HEK293 (cell line): ENCODE measurements around the gene METTL5.

Experiments used
- CTCF ChIA-PET: fragments of 350-600 bp; formaldehyde crosslinking; extraction: SDS; loops from one replicate; lab custom pipeline; 2021; ENCODE audit warnings: antibody characterized with exemption; lab: Yijun Ruan, JAX
- POLR2A ChIA-PET: fragments of 300-600 bp; formaldehyde crosslinking; extraction: SDS; loops from one replicate; lab custom pipeline; 2020; ENCODE audit warnings: antibody characterized with exemption, inconsistent platforms; lab: Yijun Ruan, JAX
- H3K27ac ChIP-seq: fragments of 200-500 bp; sonication (Bioruptor generic); 2 replicates; pipeline ENCODE4 v1.5.1; 2014; ENCODE audit warnings: low read depth, low read length, control low read depth, inconsistent platforms; ENCODE audit errors: extremely low read depth
- H3K36me3 ChIP-seq, 2 experiments: fragments of 200-500 bp in 1 of 2; sonication (Bioruptor generic) in 1 of 2; 1 replicate in 1 of 2; 2 replicates in 1 of 2; pipeline ENCODE4 v1.5.1; 2014 to 2017; ENCODE audit warnings: inconsistent platforms in 2 of 2, low read length in 2 of 2; ENCODE audit not compliant: control insufficient read depth in 2 of 2, insufficient read depth in 1 of 2
- H3K4me1 ChIP-seq: fragments of 200-500 bp; sonication (Bioruptor generic); 2 replicates; pipeline ENCODE4 v1.5.1; 2014; ENCODE audit warnings: mild to moderate bottlenecking, low read length, inconsistent platforms; ENCODE audit not compliant: control insufficient read depth, insufficient read depth
- H3K4me3 ChIP-seq: 2 replicates; pipeline ENCODE4 v1.5.1; 2011; ENCODE audit warnings: low read depth, mild to moderate bottlenecking, control low read depth, low read length, moderate library complexity
- H3K9me3 ChIP-seq: fragments of 200-500 bp; sonication (Bioruptor generic); 2 replicates; pipeline ENCODE4 v1.5.1; 2014; ENCODE audit warnings: low read depth, low read length, inconsistent platforms; ENCODE audit not compliant: control insufficient read depth, insufficient read depth
- EGR2 ChIP-seq: fragments of 450-650 bp; formaldehyde crosslinking; IDR thresholded peaks from 2 replicates; pipeline ENCODE4 v1.5.1; 2016; ENCODE audit warnings: low read depth, missing biosample characterization, missing genetic modification characterization
- GLI4 ChIP-seq: fragments of 450-650 bp; formaldehyde crosslinking; IDR thresholded peaks from 2 replicates; pipeline ENCODE4 v1.5.1; 2016; ENCODE audit warnings: missing biosample characterization, missing genetic modification characterization
- HOXC10 ChIP-seq: sonication (generic); formaldehyde crosslinking; IDR thresholded peaks from 2 replicates; pipeline ENCODE4 v1.8.1; 2023; ENCODE audit warnings: mild to moderate bottlenecking, missing genetic modification reagents
- KLF16 ChIP-seq: fragments of 450-650 bp; formaldehyde crosslinking; IDR thresholded peaks from 2 replicates; pipeline ENCODE4 v1.5.1; 2017; ENCODE audit warnings: missing biosample characterization, missing genetic modification characterization
- KLF8 ChIP-seq: fragments of 450-650 bp; formaldehyde crosslinking; IDR thresholded peaks from 2 replicates; pipeline ENCODE4 v1.5.1; 2016; ENCODE audit warnings: missing biosample characterization, missing genetic modification characterization
- SCRT1 ChIP-seq: fragments of 450-650 bp; formaldehyde crosslinking; IDR thresholded peaks from 2 replicates; pipeline ENCODE4 v1.5.1; 2016; ENCODE audit warnings: missing biosample characterization, missing genetic modification characterization, borderline replicate concordance
- TCF7L2 ChIP-seq: IDR thresholded peaks from 2 replicates; pipeline ENCODE4 v1.6.1; 2011; ENCODE audit warnings: low read depth, mild to moderate bottlenecking, inconsistent platforms, low read length, moderate library complexity, borderline replicate concordance
- TRIM28 ChIP-seq: IDR thresholded peaks from 2 replicates; pipeline ENCODE4 v1.6.1; 2011; ENCODE audit warnings: low read length, control low read depth, borderline replicate concordance
- ZBTB20 ChIP-seq: fragments of 450-650 bp; formaldehyde crosslinking; IDR thresholded peaks from 2 replicates; pipeline ENCODE4 v1.5.1; 2016; ENCODE audit warnings: missing biosample characterization, missing genetic modification characterization
- ZEB2 ChIP-seq: fragments of 450-650 bp; formaldehyde crosslinking; IDR thresholded peaks from 2 replicates; pipeline ENCODE4 v1.5.1; 2016; ENCODE audit warnings: missing biosample characterization, missing genetic modification characterization
- ZFHX2 ChIP-seq: fragments of 450-650 bp; formaldehyde crosslinking; conservative IDR thresholded peaks from 2 replicates; pipeline ENCODE4 v1.5.1; 2016; ENCODE audit warnings: missing biosample characterization, missing genetic modification characterization
- ZFP37 ChIP-seq: fragments of 450-650 bp; formaldehyde crosslinking; IDR thresholded peaks from 2 replicates; pipeline ENCODE4 v1.5.1; 2016; ENCODE audit warnings: missing biosample characterization, missing genetic modification characterization
- ZNF10 ChIP-seq: fragments of 450-650 bp; formaldehyde crosslinking; IDR thresholded peaks from 2 replicates; pipeline ENCODE4 v1.5.1; 2017; ENCODE audit warnings: missing biosample characterization, missing genetic modification characterization
- ZNF138 ChIP-seq: fragments of 450-650 bp; formaldehyde crosslinking; IDR thresholded peaks from 2 replicates; pipeline ENCODE4 v1.5.1; 2016; ENCODE audit warnings: missing biosample characterization, missing genetic modification characterization, borderline replicate concordance
- ZNF174 ChIP-seq: fragments of 450-650 bp; formaldehyde crosslinking; IDR thresholded peaks from 2 replicates; pipeline ENCODE4 v1.5.0; 2017; ENCODE audit warnings: missing biosample characterization, mild to moderate bottlenecking, missing genetic modification characterization
- ZNF211 ChIP-seq: fragments of 450-650 bp; formaldehyde crosslinking; IDR thresholded peaks from 2 replicates; pipeline ENCODE4 v1.5.1; 2016; ENCODE audit warnings: low read depth, missing biosample characterization, missing genetic modification characterization
- ZNF24 ChIP-seq: fragments of 450-650 bp; formaldehyde crosslinking; IDR thresholded peaks from 2 replicates; pipeline ENCODE4 v1.5.1; 2016; ENCODE audit warnings: missing biosample characterization, missing genetic modification characterization
- ZNF274 ChIP-seq, 2 experiments: fragments of 200-500 bp in 1 of 2; fragments of 450-650 bp in 1 of 2; sonication (Bioruptor generic) in 1 of 2; formaldehyde crosslinking in 1 of 2; IDR thresholded peaks; 2 replicates each; pipeline versions ENCODE4 v1.5.1 to v1.6.1; 2014 to 2016; ENCODE audit warnings: borderline replicate concordance in 1 of 2, inconsistent platforms in 1 of 2, low read length in 1 of 2, missing biosample characterization in 1 of 2, missing genetic modification characterization in 1 of 2
- ZNF335 ChIP-seq: fragments of 450-650 bp; formaldehyde crosslinking; conservative IDR thresholded peaks from 2 replicates; pipeline ENCODE4 v1.5.1; 2016; ENCODE audit warnings: missing biosample characterization, missing genetic modification characterization
- ZNF391 ChIP-seq: fragments of 450-650 bp; formaldehyde crosslinking; IDR thresholded peaks from 2 replicates; pipeline ENCODE4 v1.5.1; 2016; ENCODE audit warnings: low read depth, missing biosample characterization, missing genetic modification characterization, borderline replicate concordance
- ZNF394 ChIP-seq: fragments of 450-650 bp; formaldehyde crosslinking; IDR thresholded peaks from 2 replicates; pipeline ENCODE4 v1.5.1; 2016; ENCODE audit warnings: missing biosample characterization, missing genetic modification characterization, mild to moderate bottlenecking, moderate library complexity, borderline replicate concordance
- ZNF514 ChIP-seq: fragments of 450-650 bp; formaldehyde crosslinking; IDR thresholded peaks from 2 replicates; pipeline ENCODE4 v1.5.1; 2016; ENCODE audit warnings: missing biosample characterization, missing genetic modification characterization
- ZNF544 ChIP-seq: fragments of 450-650 bp; formaldehyde crosslinking; IDR thresholded peaks from 2 replicates; pipeline ENCODE4 v1.5.0; 2017; ENCODE audit warnings: missing biosample characterization, missing genetic modification characterization
- ZNF560 ChIP-seq: fragments of 450-650 bp; formaldehyde crosslinking; IDR thresholded peaks from 2 replicates; pipeline ENCODE4 v1.5.1; 2017; ENCODE audit warnings: missing biosample characterization, missing genetic modification characterization, borderline replicate concordance
- ZNF571 ChIP-seq: fragments of 450-650 bp; formaldehyde crosslinking; IDR thresholded peaks from 2 replicates; pipeline ENCODE4 v1.5.0; 2017; ENCODE audit warnings: missing biosample characterization, missing genetic modification characterization
- ZNF596 ChIP-seq: fragments of 450-650 bp; IDR thresholded peaks from 2 replicates; pipeline ENCODE4 v1.5.0; 2018; ENCODE audit warnings: missing biosample characterization, mild to moderate bottlenecking, missing genetic modification characterization, moderate library complexity
- ZNF624 ChIP-seq: fragments of 450-650 bp; formaldehyde crosslinking; IDR thresholded peaks from 2 replicates; pipeline ENCODE4 v1.5.1; 2017; ENCODE audit warnings: missing biosample characterization, missing genetic modification characterization
- ZNF660 ChIP-seq: fragments of 450-650 bp; IDR thresholded peaks from 2 replicates; pipeline ENCODE4 v1.5.1; 2018; ENCODE audit warnings: missing biosample characterization, mild to moderate bottlenecking, missing genetic modification characterization
- ZNF76 ChIP-seq: fragments of 450-650 bp; formaldehyde crosslinking; IDR thresholded peaks from 2 replicates; pipeline ENCODE4; 2016; ENCODE audit warnings: low read depth, missing biosample characterization, missing genetic modification characterization, borderline replicate concordance
- TF ChIP-seq, protein P1 (sequence below): fragments of 450-650 bp; formaldehyde crosslinking; IDR thresholded peaks from 2 replicates; pipeline ENCODE4 v1.5.0; 2017; ENCODE audit warnings: missing biosample characterization, missing genetic modification characterization, borderline replicate concordance
- TF ChIP-seq, protein P2 (sequence below): fragments of 450-650 bp; formaldehyde crosslinking; IDR thresholded peaks from 2 replicates; pipeline ENCODE4 v1.5.1; 2017; ENCODE audit warnings: missing biosample characterization, missing genetic modification characterization
- TF ChIP-seq, protein P3 (sequence below): fragments of 450-650 bp; formaldehyde crosslinking; IDR thresholded peaks from 2 replicates; pipeline ENCODE4 v1.5.1; 2016; ENCODE audit warnings: missing biosample characterization, missing genetic modification characterization

The METTL5 gene

DNA sequence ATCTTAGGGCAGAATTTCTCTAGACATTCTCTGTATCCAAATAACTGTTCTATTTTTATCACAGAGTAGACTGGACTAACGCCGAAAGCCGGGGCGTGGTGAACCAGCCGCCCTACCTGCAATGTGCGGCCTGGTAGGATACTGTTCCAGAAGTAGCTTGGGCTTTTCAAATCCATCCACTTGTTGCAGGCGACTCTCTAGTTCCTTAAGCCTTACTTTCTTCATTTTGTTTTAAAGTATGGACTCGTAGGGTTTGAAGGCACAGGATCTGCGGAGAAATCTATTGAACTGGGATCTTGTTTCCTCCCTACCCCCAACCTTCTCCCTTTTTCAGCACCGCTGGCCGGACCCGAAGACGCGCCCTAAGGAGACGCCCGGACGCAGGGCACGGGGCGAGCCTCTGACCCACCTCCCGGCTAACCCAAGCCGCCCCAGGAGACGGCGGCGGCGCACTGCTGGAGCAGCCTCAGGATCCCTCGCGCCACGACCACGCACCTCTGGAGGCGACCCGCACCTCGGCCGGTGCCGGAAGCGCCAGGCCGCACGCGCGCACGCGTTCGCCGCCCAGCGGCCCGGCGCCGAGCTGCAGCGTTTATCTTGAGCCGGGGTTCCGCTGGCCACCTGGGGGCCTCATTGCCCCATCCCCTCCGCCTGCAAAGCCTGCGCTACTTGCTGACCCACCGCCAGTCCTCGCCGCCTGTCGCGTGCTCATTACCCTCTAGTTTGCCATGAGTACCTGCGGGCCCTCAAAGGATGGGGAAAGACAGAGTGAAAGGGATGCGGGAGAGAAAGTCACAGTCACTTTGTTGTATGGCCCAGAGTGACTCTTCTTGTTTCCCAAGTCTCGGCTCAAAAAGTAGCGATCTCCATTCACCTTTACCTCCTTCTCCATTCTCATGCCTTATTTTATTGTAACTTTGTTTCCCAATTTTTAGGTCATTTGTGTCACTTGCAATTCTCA is at the start of gene METTL5:
Gene METTL5, minus strand, starts transcription at position 533 of the 961 bp plus-strand sequence. Its CDS starts 308 bp downstream, at position 225.
- Histone ChIP-seq H3K4me3 (peak within 1 kb of the TSS; percentile 82), H3K27ac (peak within 1 kb of the TSS; percentile 70), H3K36me3 (peaks cover 6 to 13% of the 10 kb centered on the region in 2 experiments; a peak in 2 of 3 replicates), H3K9me3 (no peaks in the 10 kb centered on the region), H3K4me1 (no peaks in the 10 kb centered on the region; the same call in 1 of the 2 replicates)
- ChIA-PET POLR2A (interaction anchor here (1.0 to 1.4 kb wide), 2 partner anchors 9 to 26 kb away, joined by 5 to 6 read pairs; partner anchors contain the start of gene SSB), CTCF (interaction anchor here (0.6 to 3.1 kb wide), 16 partner anchors 8 to 373 kb away, joined by 3 to 10 read pairs (median 3); no protein-coding TSS in a partner anchor)
- TF ChIP-seq ZNF138 (tag by site-specific recombination) (no peak), ZNF391 (tag by site-specific recombination) (no peak), TCF7L2 (no peak), ZNF544 (no peak), ZBTB20 (tag by site-specific recombination) (no peak), ZNF24 (no peak), ZNF76 (tag by site-specific recombination) (no peak), KLF16 (tag by site-specific recombination) (no peak), ZNF624 (tag by site-specific recombination) (no peak), EGR2 (0 out of 2 replicates have a peak, but pooled peaks have one; percentile 15), ZNF596 (tag by site-specific recombination) (0 out of 2 replicates have a peak, but pooled peaks have one; percentile 15), TRIM28 (0 out of 2 replicates have a peak, but pooled peaks have one; percentile 52), GLI4 (tag by site-specific recombination) (no peak), ZNF174 (tag by site-specific recombination) (no peak), ZNF660 (tag by site-specific recombination) (peak; percentile 83), ZNF10 (tag by site-specific recombination) (peak; percentile 19; the same call in 1 of the 2 replicates), ZNF514 (tag by site-specific recombination) (no peak), ZEB2 (tag by site-specific recombination) (no peak), ZNF560 (no peak), ZNF335 (tag by site-specific recombination) (peak; percentile 87), SCRT1 (tag by site-specific recombination) (peak; percentile 62), ZFP37 (no peak), ZNF394 (no peak), ZNF571 (tag by site-specific recombination) (no peak), KLF8 (tag by site-specific recombination) (no peak; the same call in 1 of the 2 replicates), HOXC10 (0 out of 2 replicates have a peak, but pooled peaks have one; percentile 70), ZNF211 (tag by site-specific recombination) (no peak), ZFHX2 (tag by site-specific recombination) (peak; percentile 51), ZNF274 (IDR thresholded peaks at IDR 0.05; ENCODE audit: low read length) (no peak), ZNF274 (tag by site-specific recombination; IDR thresholded peaks at IDR 0.05; ENCODE audit: borderline replicate concordance) (no peak)
- TF ChIP-seq, protein P1, sequence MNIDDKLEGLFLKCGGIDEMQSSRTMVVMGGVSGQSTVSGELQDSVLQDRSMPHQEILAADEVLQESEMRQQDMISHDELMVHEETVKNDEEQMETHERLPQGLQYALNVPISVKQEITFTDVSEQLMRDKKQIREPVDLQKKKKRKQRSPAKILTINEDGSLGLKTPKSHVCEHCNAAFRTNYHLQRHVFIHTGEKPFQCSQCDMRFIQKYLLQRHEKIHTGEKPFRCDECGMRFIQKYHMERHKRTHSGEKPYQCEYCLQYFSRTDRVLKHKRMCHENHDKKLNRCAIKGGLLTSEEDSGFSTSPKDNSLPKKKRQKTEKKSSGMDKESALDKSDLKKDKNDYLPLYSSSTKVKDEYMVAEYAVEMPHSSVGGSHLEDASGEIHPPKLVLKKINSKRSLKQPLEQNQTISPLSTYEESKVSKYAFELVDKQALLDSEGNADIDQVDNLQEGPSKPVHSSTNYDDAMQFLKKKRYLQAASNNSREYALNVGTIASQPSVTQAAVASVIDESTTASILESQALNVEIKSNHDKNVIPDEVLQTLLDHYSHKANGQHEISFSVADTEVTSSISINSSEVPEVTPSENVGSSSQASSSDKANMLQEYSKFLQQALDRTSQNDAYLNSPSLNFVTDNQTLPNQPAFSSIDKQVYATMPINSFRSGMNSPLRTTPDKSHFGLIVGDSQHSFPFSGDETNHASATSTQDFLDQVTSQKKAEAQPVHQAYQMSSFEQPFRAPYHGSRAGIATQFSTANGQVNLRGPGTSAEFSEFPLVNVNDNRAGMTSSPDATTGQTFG (tag by site-specific recombination) = no peak
- TF ChIP-seq, protein P2, sequence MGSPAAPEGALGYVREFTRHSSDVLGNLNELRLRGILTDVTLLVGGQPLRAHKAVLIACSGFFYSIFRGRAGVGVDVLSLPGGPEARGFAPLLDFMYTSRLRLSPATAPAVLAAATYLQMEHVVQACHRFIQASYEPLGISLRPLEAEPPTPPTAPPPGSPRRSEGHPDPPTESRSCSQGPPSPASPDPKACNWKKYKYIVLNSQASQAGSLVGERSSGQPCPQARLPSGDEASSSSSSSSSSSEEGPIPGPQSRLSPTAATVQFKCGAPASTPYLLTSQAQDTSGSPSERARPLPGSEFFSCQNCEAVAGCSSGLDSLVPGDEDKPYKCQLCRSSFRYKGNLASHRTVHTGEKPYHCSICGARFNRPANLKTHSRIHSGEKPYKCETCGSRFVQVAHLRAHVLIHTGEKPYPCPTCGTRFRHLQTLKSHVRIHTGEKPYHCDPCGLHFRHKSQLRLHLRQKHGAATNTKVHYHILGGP (tag by site-specific recombination) = no peak
- TF ChIP-seq, protein P3, sequence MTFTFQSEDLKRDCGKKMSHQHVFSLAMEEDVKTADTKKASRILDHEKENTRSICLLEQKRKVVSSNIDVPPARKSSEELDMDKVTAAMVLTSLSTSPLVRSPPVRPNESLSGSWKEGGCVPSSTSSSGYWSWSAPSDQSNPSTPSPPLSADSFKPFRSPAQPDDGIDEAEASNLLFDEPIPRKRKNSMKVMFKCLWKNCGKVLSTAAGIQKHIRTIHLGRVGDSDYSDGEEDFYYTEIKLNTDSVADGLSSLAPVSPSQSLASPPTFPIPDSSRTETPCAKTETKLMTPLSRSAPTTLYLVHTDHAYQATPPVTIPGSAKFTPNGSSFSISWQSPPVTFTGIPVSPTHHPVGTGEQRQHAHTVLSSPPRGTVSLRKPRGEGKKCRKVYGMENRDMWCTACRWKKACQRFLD (tag by site-specific recombination) = no peak
